ENCODE measurements around the gene FBXW8. TPM values are rescaled to one million over a fixed set of nuclear protein-coding genes. Genes with fewer than 3 reads are reported as not detected.

The FBXW8 gene
- polyA plus RNA-seq, 3 donors = 2.0 to 5.2 (median 2.7) TPM

- peak overlapping the region; percentile 86 for H3K4me2 ChIP-seq (replicated peaks; ENCODE audit: extremely low read depth, low read length, poor library complexity, severe bottlenecking)
- peaks cover 25% of the 10 kb centered on the region for H3K79me2 ChIP-seq (ENCODE audit: insufficient read depth, low read length)
- Mint-ChIP-seq H3K27ac (no peak overlapping the region), H3K9me3 (no peaks in the 10 kb centered on the region), H3K36me3 (peaks cover 1 to 4% of the 10 kb centered on the region in 2 donors), H3K4me1 (peaks cover 17% of the 10 kb centered on the region), H3K27me3 (ENCODE audit: low read depth in 3 of 3) (peaks cover 12 to 17% (median 13%) of the 10 kb centered on the region in 3 donors), H3K4me3 (peak overlapping the region; percentile 88 to 93)
- no peak overlapping the region for H3K27ac ChIP-seq (ENCODE audit: low read depth in 1 of 2, low read length in 2 of 2)
- H3K36me3 ChIP-seq (replicated peaks in 1 of 2; ENCODE audit: control insufficient read depth in 1 of 2, insufficient read depth in 2 of 2, low read length in 2 of 2) = no peaks in the 10 kb centered on the region
- peaks cover 0 to 9% of the 10 kb centered on the region in 2 donors for H3K27me3 ChIP-seq (ENCODE audit: control insufficient read depth in 2 of 2, insufficient read depth in 2 of 2, low read length in 2 of 2)
- no peaks in the 10 kb centered on the region for H3K9me3 ChIP-seq (replicated peaks in 1 of 2; ENCODE audit: control insufficient read depth in 1 of 2, insufficient read depth in 1 of 2, low read length in 2 of 2)
- no peak for DNase-seq
- no peaks in the 10 kb centered on the region for H4K20me1 ChIP-seq (ENCODE audit: insufficient read depth, low read length)
- WGBS (ENCODE audit: insufficient coverage) = 100% methylated on average over 1 of the region's 4 CpGs
- no peak for TF ChIP-seq CTCF (IDR thresholded peaks at IDR 0.05)
- intact Hi-C loops (cut with micrococcal nuclease) = no loop called here
- H3K4me3 ChIP-seq (replicated peaks in 1 of 3; ENCODE audit: low read depth in 2 of 3, low read length in 3 of 3) = peak overlapping the region; percentile 43 to 79 (median 45)
- peaks cover 7 to 9% of the 10 kb centered on the region in 2 donors for H3K4me1 ChIP-seq (ENCODE audit: control insufficient read depth in 1 of 2, insufficient read depth in 2 of 2, low read length in 2 of 2)
- H2AFZ ChIP-seq (ENCODE audit: insufficient read depth, low read depth, low read length, poor library complexity, severe bottlenecking) = peak overlapping the region; percentile 90
- H3K9ac ChIP-seq (ENCODE audit: insufficient read depth, low read length, poor library complexity, severe bottlenecking) = peak overlapping the region; percentile 86
Observed at GRCh38 chr12:116910280-116910644, 488 bp upstream of the FBXW8 start.

GRCh38 chr12:116915326-116915725 lies 4.6 kb downstream of the FBXW8 start:
- Histone ChIP-seq H3K4me3 (replicated peaks in 1 of 3; ENCODE audit: low read depth in 2 of 3, low read length in 3 of 3) (no peak overlapping the region), H2AFZ (ENCODE audit: insufficient read depth, low read depth, low read length, poor library complexity, severe bottlenecking) (no peak overlapping the region), H3K27ac (ENCODE audit: low read depth in 1 of 2, low read length in 2 of 2) (no peak overlapping the region), H3K4me1 (ENCODE audit: control insufficient read depth in 1 of 2, insufficient read depth in 2 of 2, low read length in 2 of 2) (peaks cover 9 to 10% of the 10 kb centered on the region in 2 donors), H3K4me2 (replicated peaks; ENCODE audit: extremely low read depth, low read length, poor library complexity, severe bottlenecking) (no peak overlapping the region), H3K79me2 (ENCODE audit: insufficient read depth, low read length) (peaks cover 33% of the 10 kb centered on the region), H4K20me1 (ENCODE audit: insufficient read depth, low read length) (no peaks in the 10 kb centered on the region), H3K27me3 (ENCODE audit: control insufficient read depth in 2 of 2, insufficient read depth in 2 of 2, low read length in 2 of 2) (no peaks in the 10 kb centered on the region), H3K9ac (ENCODE audit: insufficient read depth, low read length, poor library complexity, severe bottlenecking) (no peak overlapping the region), H3K36me3 (replicated peaks in 1 of 2; ENCODE audit: control insufficient read depth in 1 of 2, insufficient read depth in 2 of 2, low read length in 2 of 2) (peaks cover 0 to 3% of the 10 kb centered on the region in 2 donors), H3K9me3 (replicated peaks in 1 of 2; ENCODE audit: control insufficient read depth in 1 of 2, insufficient read depth in 1 of 2, low read length in 2 of 2) (no peaks in the 10 kb centered on the region)
- H3K27ac Mint-ChIP-seq = no peak overlapping the region
- H3K4me3 Mint-ChIP-seq = no peak overlapping the region
- H3K4me1 Mint-ChIP-seq = peaks cover 35% of the 10 kb centered on the region
- intact Hi-C loops (cut with micrococcal nuclease) = no loop called here
- no peak for DNase-seq
- peaks cover 5 to 13% of the 10 kb centered on the region in 2 donors for H3K36me3 Mint-ChIP-seq
- peaks cover 0 to 8% (median 1%) of the 10 kb centered on the region in 3 donors for H3K27me3 Mint-ChIP-seq (ENCODE audit: low read depth in 3 of 3)
- TF ChIP-seq CTCF (IDR thresholded peaks at IDR 0.05) = no peak
- H3K9me3 Mint-ChIP-seq = no peaks in the 10 kb centered on the region
- WGBS (ENCODE audit: insufficient coverage) = no CpG with 5 or more reads among the region's 1 CpG

All from CD14-positive monocyte (primary cell).